HG02571 (cell line): Measurements from ENCODE around the gene TMEM132D.

ENCODE experiments used
- ATAC-seq: cut with Tn5 transposase; IDR thresholded peaks from one replicate; pipeline ENCODE4 v1.9.1; 2021; ENCODE audit warnings: mild to moderate bottlenecking, moderate library complexity; ENCODE audit not compliant: unreplicated experiment

Gene TMEM132D

DNA sequence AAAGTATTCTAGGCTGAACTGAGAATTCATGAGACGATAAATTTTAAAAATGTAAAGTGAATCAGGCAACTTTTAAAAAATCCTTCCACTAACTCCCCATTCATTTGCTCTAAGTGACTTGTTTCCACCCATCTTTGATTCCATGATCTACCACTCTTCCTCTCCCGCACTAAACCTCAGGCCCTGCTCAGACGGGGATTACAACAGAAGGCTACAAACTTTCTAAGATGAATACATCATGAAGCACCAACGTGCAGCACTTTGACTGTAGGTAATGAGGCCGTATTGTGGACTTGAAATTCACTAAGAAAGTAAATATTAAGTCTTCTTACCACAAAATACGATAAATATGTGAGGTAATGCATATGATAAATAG lies 30.0 kb downstream of the TMEM132D start:
- ATAC-seq, result no peak

DNA sequence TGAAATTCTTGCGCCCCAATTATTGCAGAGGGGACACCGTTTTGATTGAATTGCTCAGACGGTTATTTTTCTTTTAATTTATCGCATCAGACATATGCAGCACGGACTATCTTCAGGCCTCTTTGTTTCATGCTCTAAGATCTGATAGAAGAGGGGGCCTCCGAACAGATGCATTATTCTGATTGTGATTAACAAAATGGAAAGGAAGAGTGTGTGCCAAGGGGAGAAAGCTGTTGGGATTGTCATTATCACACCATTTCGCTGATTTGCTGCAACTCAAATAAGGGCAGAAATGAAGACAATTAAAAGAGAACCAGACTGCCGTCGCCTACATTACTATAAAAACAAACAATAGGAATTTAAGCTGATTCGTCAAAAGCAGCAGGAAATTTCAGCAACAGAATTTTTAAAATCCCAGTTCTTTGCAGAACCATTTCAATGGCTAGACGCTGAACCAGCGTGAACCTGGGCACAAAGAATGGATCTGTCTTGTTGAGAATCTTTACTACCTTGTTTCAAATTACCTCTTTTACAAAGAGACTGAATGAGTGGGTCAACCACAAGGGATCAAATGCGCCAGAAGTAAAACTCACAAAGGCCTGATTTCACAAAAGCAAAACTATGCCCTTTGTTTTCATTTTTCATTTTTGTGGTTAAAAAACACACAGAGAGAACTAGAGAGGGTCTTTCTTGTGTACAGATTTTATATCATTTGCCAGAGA lies 30.6 kb downstream of the TMEM132D start:
- ATAC-seq, result no peak

DNA sequence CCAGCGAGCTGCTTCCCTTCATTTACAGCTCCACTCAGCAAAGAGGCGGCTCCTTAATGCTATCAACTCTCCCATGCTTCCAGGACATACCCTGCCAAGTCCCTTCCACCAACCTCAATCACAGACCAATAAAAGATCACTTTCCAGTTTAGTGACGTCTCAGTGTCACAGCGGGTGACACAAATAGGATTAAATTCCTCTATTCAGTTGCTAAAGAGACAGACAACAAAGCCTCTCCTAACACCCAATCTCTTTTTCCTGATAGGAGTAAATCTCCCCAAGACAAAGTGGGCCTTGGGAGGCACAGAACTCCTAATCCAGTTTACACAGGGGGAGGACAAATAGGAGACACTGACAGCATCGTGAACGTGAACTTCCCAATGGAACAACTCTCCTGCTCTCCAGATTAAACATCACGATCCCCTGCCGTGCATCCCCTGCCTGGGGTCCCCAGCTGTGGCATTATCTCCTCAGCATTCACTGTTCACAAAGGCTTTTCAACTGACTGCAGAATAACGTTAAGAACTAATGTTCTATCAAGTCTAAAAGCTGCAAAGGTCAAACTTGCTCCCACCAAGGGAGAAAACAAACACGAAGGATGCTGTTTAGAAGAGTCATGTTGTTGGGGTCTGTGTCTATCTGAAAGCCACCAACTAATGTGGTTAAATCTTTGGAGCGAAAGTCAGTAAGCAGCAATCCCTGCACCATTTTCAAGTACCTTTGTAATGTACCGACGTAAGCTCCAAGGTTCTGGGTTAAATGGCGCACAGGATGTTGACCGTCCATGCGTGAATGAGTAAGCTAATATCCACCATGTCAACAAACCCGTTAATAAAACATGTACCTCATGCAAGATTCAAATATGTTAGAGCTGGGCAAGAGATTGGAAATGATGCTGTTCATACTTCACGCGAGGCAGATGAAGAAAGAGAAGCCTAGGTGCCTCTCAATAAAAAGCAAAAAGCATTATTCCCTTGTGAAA lies 31.5 kb downstream of the TMEM132D start:
- ATAC-seq, result no peak

DNA sequence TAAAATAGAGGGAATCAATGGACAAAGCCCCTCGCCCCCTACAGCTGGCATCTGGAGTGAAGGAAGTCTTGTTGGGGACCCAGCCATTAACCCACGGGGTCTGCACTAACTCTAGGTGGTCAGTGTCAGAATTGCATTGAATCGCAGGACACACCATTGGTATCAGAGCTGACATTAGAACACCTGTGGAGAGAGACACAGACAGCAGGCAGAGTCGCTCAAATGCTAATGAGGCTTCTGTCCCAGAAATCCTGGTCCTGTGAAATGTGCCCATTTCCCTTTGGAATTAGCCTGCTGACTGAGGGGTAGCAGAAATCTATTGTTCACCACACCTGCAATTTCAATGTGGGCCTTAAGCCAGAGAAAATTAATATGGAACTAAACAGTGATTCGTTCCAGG lies 33.0 kb downstream of the TMEM132D start:
- no peak for ATAC-seq

DNA sequence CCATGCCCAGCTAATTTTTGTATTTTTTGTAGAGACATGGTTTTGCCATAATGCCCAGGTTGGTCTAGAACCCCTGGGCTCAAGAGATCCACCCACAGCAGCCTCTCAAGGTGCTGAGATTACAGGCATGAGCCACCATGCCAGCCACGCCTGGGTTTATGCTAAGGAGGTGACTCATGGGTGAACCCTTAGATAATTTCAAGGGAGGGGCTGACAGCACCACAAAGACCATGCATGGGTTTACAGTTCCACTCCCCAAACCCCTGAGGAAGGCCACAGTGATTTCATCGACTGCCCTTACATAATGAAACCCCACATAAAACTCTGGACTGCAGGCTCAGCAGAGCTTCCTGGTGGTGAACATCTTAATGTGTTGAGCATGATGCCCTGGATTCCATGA lies 33.7 kb downstream of the TMEM132D start:
- no peak for ATAC-seq

DNA sequence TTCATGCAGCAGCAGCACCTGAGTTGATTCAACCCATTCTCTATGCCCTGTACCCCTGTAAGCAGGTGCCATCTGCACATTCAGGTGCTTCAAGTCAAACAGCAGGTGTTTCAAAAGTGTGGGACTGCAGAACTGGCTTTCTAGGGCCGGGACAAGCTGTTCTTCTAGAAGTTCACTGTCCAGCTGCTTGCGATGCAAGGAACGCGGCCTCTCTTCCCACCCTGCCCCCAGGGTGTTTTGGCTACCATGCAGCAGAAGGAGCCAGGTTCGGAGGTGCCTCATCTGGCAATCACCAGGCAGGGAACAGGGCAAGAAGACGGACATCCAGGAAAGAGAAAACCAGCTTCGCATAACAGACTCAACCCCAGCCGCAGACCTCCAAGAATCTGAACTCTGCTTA lies 35.2 kb downstream of the TMEM132D start:
- no peak for ATAC-seq

DNA sequence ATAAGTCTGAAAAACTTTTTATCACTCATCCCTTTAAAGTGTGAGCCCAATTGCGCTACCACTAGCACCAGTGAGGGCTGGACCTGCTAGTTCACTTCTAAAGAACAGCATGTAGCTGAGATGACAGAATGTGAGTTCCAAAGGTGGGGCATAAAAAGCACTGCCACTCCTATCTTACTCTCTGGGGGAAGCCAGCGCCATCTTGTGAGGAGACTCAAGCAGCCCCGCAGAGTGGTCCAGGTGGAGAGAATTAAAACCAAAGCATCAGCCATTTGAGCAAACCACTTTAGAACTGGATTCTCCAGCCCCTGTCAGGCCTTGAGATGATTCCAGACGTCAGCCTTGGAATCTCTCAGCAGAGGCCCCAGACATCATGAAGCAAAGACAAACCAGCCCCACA lies 39.9 kb downstream of the TMEM132D start:
- no peak for ATAC-seq

DNA sequence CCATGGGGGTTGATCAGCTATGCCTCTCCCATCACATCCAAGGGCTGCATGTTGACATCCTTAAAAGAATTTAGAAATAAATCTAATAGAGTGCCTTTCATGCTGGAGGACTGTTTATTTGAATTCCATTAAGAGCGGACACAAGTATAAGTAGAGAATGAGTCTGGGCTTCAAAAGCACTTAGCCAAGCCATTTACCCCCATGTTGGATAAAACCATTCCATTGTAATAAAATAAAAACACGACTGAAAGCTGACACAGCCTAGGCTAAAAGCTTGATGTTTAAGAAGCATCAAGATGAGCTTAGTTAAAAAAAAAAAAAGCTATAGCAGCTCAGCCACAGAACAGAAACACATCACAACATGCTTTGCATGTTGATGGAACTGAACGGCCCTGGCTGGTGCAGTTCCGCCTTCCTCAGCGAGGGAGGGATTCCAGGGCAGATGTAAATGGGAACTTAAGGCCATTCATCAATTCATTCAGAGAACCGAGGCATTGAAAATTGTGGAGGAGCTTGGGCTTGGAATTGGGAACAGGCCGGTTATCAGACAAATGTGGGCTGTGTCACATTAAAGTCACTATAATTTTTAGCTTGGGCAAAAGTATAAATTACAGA lies 41.2 kb downstream of the TMEM132D start:
- ATAC-seq, result no peak

DNA sequence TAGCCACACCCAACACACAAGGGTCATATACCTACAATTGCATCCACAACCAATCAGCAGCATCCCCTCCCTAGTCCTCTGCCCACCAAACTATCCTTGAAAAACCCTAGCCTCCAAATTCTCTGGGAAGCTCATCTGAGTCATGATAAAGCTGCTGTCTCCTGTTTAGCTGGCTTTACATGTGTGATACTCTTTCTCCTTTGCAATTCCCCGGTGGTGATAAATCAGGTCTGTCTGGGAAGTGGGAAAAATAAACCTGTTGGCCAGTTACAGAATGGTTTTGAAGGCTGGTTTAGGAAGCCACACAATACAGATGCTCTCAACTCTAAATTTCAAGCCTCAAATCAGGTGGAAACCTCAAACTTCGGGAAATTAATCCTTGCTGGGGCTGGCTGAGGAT lies 41.9 kb downstream of the TMEM132D start:
- no peak for ATAC-seq

DNA sequence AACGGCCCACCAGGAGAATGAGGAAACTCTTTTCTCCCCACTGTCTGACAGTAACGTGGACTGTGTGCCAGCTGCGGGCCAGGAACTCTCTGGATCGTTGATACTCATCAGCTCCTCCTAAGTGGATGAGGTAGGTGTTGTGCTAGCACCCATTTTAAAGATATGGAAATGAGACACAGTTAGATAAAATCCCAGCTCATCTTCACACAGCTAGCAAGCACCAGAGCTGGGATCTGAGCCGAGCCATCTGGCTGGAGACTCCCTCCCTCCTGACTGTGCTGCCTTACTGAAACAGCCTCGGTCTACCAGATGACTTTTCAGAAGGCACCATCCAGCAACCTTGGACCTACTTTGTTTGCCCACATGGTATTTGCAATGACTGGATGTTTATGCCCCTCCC lies 49.2 kb downstream of the TMEM132D start:
- ATAC-seq, result no peak

DNA sequence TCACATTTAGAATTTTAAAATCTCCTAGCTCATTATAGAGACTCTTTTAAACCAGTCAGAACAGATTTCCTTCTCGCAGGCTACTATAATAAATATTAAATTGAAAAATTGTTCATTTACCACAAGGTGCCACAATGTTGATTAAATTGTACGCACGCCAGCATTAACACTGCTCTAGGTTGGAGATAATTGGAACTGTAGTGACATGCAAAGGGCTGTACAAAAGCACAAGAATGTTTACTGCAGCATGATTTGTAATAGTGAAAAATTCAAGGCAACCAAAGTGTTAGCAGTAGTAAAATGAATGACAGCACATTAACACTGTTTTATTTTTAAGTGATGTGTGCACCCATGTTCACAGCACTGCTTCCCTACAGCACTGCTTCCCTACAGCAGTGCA lies 52.5 kb downstream of the TMEM132D start:
- ATAC-seq, result no peak

DNA sequence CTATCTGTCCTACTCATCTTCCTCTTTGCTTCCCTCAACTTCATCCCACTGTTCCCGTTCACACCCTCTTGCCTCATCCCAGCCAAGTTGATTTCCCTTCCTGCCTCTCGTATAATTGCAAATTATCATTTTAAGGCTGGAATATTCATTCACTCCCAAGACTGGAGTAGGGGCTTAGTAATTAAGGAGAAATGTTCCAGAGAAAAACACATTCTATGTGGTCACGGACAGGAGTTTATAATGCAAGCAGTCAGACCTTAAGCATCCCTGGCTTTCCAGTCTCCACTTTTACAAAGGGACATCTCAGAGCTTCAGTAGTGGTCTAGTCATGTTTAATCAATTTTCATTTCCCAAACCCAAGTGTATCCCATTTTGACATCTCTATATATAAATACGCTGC lies 54.9 kb downstream of the TMEM132D start:
- no peak for ATAC-seq

DNA sequence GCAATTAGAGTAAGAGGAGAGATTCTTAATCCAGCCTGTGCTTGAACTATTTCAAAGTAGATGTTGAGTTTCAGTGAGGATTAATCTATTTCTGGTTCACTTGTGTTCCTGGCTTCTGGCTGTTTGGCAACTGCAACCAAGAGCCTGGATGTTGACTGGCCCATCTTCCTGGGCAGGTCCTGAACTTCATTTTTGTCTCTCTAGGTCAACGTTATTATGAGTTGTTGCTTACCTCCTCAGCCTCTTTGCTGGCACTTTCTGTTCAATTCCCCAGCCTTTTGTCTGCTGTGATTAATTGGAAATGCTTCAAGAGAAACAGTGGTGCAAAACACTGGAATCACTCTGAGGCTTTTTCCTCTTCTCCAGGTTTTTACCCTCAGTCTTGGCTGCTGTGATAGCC lies 56.8 kb downstream of the TMEM132D start:
- no peak for ATAC-seq

DNA sequence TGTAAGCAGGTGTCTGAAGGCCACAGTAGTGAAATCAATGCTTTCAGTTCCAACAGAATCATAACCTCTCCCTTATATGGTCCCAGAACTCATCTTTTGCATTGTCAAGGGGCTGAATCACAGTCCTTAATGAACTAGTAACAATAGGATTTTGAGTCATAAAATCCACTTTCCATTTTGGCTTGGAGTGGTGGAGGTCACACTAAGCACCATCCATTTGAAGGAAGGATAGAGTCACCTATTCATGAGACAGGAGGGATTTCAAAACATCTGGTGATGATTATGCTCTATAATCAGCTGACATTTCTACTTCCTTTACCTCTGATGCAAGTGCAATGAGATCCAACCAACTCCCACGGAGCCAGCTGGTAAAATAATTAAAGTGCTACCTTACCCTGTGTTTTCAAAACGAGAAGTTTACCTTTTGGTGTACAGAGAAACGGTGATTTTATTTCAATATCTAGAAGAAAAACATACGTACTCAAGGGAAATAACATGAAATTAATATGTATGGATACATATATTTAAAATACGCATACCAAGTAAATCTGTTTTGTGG lies 59.1 kb downstream of the TMEM132D start:
- no peak for ATAC-seq

DNA sequence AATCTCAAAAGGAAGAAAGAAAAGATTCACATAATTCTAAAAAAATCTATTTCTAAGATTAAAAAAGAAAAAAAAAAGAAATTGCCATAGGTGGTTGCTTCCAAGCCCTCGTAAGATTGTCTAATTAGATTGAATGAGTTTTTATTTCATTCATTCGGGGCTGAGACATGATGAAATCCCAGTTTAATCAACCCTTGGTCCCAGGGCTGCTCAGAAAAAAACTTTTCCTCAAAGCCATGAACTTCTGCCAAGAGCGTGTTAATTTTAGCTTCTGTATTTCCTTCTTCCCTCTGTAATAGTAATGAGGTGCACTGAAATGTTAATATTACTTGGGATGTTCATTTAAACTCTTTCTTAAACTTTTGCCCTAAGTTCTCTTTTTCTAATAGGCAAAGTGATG lies 62.6 kb downstream of the TMEM132D start:
- ATAC-seq, result no peak

DNA sequence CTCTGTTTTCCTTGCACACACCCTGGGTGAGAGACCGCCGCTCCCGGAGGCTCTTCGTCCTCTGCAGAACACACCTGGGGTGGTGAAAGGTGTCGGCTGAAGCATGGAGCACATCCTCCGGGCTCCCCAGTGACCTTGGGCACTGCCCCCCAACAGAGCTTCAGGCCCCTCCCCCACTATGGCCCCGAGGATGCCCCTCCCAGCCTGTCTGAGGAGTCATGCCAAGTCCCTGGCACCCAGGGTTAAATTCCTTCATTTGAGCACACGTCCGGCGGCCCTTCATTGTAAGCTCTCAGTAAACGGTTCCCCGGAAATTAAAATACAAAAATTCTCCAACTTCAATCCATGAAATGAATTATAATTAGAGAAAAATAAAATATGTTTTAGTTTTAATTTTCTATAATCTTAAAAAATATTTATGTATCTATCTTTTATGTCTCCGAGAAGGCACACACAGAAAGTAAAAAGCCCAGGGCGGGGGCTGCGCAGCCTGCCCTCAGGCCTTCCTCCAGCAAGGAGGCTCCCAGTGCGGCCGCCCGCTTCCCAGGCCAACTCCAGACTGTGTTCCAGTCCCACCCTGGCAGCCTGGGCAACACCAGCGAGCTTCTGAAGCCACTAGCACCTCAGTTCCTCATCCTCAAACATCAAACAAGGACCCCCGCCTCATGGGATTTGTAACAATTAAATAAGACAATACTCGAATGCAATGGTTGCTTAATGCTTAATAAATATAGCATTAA lies 63.5 kb downstream of the TMEM132D start:
- ATAC-seq, result no peak

DNA sequence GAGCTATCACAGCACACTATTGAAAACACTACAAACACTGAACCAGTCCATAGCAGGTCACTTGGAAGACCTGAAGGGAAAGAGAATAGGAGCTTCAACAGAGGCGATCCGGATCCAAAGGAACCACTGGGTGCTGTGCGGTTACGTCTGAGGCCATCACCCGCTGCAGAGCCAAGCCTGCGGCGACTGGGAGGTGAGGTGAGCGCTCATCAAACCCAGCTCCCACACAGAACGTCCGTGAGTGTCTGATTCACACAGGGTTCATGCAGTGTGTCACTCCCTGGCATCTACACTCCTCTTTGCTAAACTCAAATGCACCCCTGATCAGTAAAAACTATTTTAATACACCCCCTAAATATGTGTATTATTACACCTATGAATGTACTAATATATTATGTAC lies 64.1 kb downstream of the TMEM132D start:
- no peak for ATAC-seq

DNA sequence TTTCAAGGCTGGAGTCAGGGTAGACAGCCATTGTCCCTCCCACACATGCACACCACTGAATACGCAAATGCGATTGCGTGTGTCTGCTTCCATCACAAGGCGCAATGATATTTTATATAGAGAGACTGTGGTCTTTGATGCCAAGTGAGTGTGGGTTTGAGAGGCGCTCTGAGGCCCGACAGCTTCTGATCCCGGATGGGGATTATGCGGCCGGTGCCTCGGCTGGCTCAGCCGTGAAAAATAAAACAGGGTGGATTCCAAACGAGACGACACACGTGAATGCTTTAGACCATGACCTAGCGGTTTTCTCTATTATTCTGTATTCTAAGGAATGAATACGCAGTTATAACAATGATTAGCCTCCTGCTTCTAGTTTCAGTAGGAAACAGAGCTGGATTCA lies 72.5 kb downstream of the TMEM132D start:
- no peak for ATAC-seq

DNA sequence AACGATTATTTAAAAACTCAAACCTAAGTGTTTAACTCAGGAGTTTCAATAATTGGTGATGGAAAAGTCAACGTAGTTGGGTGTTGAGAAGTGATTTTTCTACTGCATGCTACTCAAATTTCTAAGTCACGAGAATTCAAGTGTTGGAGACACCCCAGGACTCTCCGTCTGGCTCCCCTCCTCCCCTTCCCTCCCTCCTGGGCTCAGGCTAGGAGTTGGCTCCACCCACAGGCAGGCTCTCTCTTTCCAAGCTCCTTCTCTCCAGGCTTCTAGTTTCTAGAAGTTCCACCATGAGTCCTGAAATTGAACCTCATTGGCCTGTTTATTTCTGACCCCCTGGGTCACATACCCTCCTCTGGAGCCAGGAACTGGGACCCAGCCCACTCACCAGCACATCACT lies 73.0 kb downstream of the TMEM132D start:
- no peak for ATAC-seq

DNA sequence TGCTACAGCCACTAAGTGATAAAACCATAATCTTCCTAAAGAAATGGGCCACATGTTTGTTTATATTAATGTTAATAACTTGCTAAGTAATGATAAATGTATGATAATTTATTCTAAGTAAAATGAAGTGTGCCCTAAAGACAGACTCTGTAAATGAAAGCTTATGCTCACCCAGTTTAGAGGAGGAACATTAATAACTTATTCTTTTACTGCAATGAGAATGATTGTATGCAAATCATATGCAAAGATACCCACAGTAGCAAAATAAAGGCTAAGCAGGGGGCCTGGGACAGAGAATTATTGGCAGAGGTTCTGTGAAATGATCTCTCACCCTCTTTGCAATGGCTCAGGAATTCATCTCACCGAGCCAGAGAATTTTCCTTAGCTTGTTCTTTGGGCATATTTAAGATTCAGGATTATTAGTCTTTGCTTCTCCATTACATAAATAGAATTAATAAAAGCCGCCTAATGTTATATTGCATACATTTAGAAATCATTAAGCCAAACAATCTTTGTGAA lies 75.9 kb downstream of the TMEM132D start:
- no peak for ATAC-seq
